GM23338 (cell line): Measurements from ENCODE around the gene SLC8A1. TPM values are rescaled to one million over a fixed set of nuclear protein-coding genes. Genes with fewer than 3 reads are reported as not detected.

Experiments used
- ATAC-seq: fragments of 200-7000 bp; cut with Tn5 transposase; 3 replicates; pipeline ENCODE4 v1.9.1; 2020
- DNase-seq: peaks from one replicate; pipeline ENCODE4 v3.0.0-alpha.2; 2015; ENCODE audit warnings: low spot score
- H2AFZ ChIP-seq: fragments of 200-600 bp; sonication (generic); 2 replicates; pipeline ENCODE4 v1.8.0; 2016; ENCODE audit warnings: antibody characterized with exemption, mild to moderate bottlenecking, moderate library complexity
- H3F3A ChIP-seq: fragments of 200-600 bp; sonication (generic); replicated peaks from 2 replicates; pipeline ENCODE4 v1.8.0; 2017; ENCODE audit warnings: antibody characterized with exemption, mixed run types, low read depth
- H3K27ac ChIP-seq: fragments of 200-600 bp; sonication (generic); 2 replicates; pipeline ENCODE4 v1.6.1; 2016; ENCODE audit warnings: low read depth
- H3K27me3 ChIP-seq: fragments of 200-600 bp; sonication (generic); 2 replicates; pipeline ENCODE4 v1.8.0; 2016; ENCODE audit warnings: mild to moderate bottlenecking, mixed run types, moderate library complexity; ENCODE audit not compliant: insufficient read depth
- H3K36me3 ChIP-seq: fragments of 200-600 bp; sonication (generic); 2 replicates; pipeline ENCODE4 v1.8.0; 2016; ENCODE audit warnings: mild to moderate bottlenecking; ENCODE audit not compliant: insufficient read depth
- H3K4me1 ChIP-seq: fragments of 200-600 bp; sonication (generic); 2 replicates; pipeline ENCODE4 v1.8.0; 2016; ENCODE audit warnings: mild to moderate bottlenecking, moderate library complexity; ENCODE audit not compliant: insufficient read depth
- H3K4me2 ChIP-seq: fragments of 200-600 bp; sonication (generic); 2 replicates; pipeline ENCODE4 v1.7.1; 2017; ENCODE audit warnings: mixed run types
- H3K4me3 ChIP-seq: fragments of 200-600 bp; sonication (generic); 2 replicates; pipeline ENCODE4 v1.6.1; 2016; ENCODE audit warnings: mixed run types
- H3K79me2 ChIP-seq: fragments of 200-600 bp; sonication (generic); replicated peaks from 2 replicates; pipeline ENCODE4 v1.8.0; 2017; ENCODE audit warnings: mild to moderate bottlenecking; ENCODE audit not compliant: insufficient read depth
- H3K9me2 ChIP-seq: fragments of 200-600 bp; sonication (generic); 2 replicates; pipeline ENCODE4 v1.8.0; 2017; ENCODE audit not compliant: insufficient read depth
- H4K20me1 ChIP-seq: fragments of 200-600 bp; sonication (generic); replicated peaks from 2 replicates; pipeline ENCODE4 v1.8.0; 2017; ENCODE audit warnings: mild to moderate bottlenecking; ENCODE audit not compliant: insufficient read depth
- H3K27ac Mint-ChIP-seq: 2 replicates; pipeline ENCODE4 v1.8.0; 2020; ENCODE audit warnings: inconsistent platforms, mild to moderate bottlenecking, moderate library complexity, mixed read lengths
- H3K27me3 Mint-ChIP-seq: 3 replicates; pipeline ENCODE4 v1.8.0; 2022; ENCODE audit warnings: low read depth, mild to moderate bottlenecking, moderate library complexity, mixed read lengths, inconsistent platforms; ENCODE audit not compliant: insufficient read depth, poor library complexity
- H3K36me3 Mint-ChIP-seq: 3 replicates; pipeline ENCODE4 v1.8.0; 2021; ENCODE audit warnings: low read depth, mild to moderate bottlenecking, inconsistent platforms, moderate library complexity, mixed read lengths
- H3K4me1 Mint-ChIP-seq: 3 replicates; pipeline ENCODE4 v1.8.0; 2020; ENCODE audit warnings: mild to moderate bottlenecking, inconsistent platforms, mixed read lengths
- H3K4me3 Mint-ChIP-seq: 3 replicates; pipeline ENCODE4 v1.8.0; 2021; ENCODE audit warnings: moderate library complexity, mild to moderate bottlenecking, inconsistent platforms, mixed read lengths
- H3K9me3 Mint-ChIP-seq: 3 replicates; pipeline ENCODE4 v1.8.0; 2020; ENCODE audit warnings: moderate library complexity, mild to moderate bottlenecking, inconsistent platforms, mixed read lengths
- EZH2 ChIP-seq: fragments of 200-600 bp; sonication (generic); IDR thresholded peaks from one replicate; pipeline ENCODE4 v1.8.0; 2017; ENCODE audit warnings: antibody characterized with exemption, mild to moderate bottlenecking, low read depth; ENCODE audit not compliant: unreplicated experiment
- EZH2phosphoT487 ChIP-seq: fragments of 200-600 bp; sonication (generic); IDR thresholded peaks from one replicate; pipeline ENCODE4 v1.8.1; 2018; ENCODE audit warnings: antibody characterized with exemption; ENCODE audit not compliant: unreplicated experiment
- NANOG ChIP-seq: IDR thresholded peaks from 2 replicates; pipeline ENCODE4 v1.6.1; 2016; ENCODE audit warnings: antibody characterized with exemption, borderline replicate concordance
- POLR2AphosphoS5 ChIP-seq: IDR thresholded peaks from 2 replicates; pipeline ENCODE4 v1.6.1; 2016; ENCODE audit warnings: antibody characterized with exemption, low read depth
- ZNF114 ChIP-seq: fragments of 250-450 bp; sonication (Bioruptor Pico); IDR thresholded peaks from 2 replicates; pipeline ENCODE4 v1.5.0; 2020; ENCODE audit warnings: mild to moderate bottlenecking, moderate library complexity
- ZNF331 ChIP-seq: fragments of 250-450 bp; sonication (Bioruptor Pico); IDR thresholded peaks from 2 replicates; pipeline ENCODE4 v1.5.0; 2020; ENCODE audit warnings: low read depth, mild to moderate bottlenecking, moderate library complexity
- polyA plus RNA-seq: library from polyadenylated mRNA; unstranded; fragments of >200 nt; fragmentation: Nextera tagmentation; extraction: Ambion mirVana; gene quantifications from 2 replicates; pipeline ENCODE4 v1.2.1, GENCODE V29; 2016
- total RNA-seq: library from RNA; depleted of rRNA; stranded (reverse); fragments of >200 nt; shearing (Covaris generic); gene quantifications from 2 replicates; pipeline ENCODE4 v1.2.3, GENCODE V29; 2014
- TF ChIP-seq, protein P1 (sequence below): fragments of 250-450 bp; sonication (Bioruptor Pico); IDR thresholded peaks from 2 replicates; pipeline ENCODE4 v1.5.0; 2020; ENCODE audit warnings: mild to moderate bottlenecking, moderate library complexity
- TF ChIP-seq, protein P2 (sequence below), 2 experiments: fragments of 200-600 bp in 1 of 2; sonication (generic) in 1 of 2; conservative IDR thresholded peaks; 2 replicates each; pipeline versions ENCODE4 v1.5.1 to v1.6.1; 2016 to 2017; ENCODE audit warnings: antibody characterized with exemption in 2 of 2, low read depth in 2 of 2, mild to moderate bottlenecking in 2 of 2, moderate library complexity in 1 of 2
- TF ChIP-seq, protein P3 (sequence below): IDR thresholded peaks from one replicate; pipeline ENCODE4 v1.6.1; 2018; ENCODE audit warnings: antibody characterized with exemption; ENCODE audit not compliant: unreplicated experiment

The SLC8A1 gene
- total and polyA plus RNA-seq, 2 experiments from 2014 or later: 2.5 to 3.3 TPM

DNA sequence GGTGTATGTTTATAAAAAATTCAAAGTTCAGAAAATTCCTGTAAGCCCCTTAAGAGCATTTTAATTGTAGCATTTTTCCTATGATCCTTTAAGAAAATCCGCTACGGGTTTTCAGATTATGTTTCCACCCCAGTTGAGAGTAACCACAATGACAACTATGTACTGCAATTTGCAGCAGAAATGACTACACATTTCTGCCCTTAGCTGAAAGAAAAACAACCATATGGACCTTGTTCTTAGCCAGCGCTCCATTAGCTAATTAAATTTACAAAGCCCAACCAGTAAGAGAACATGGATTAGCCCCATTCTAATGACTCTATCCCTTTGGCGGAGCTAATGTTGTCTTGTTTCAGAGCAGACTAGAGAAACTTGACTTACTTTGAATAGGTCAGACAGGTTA lies 247.6 kb downstream of the SLC8A1 start:
- Histone ChIP-seq H3K79me2 (no peaks in the 10 kb centered on the region), H3K4me2 (no peak overlapping the region), H3K4me3 (no peak overlapping the region), H3K36me3 (no peaks in the 10 kb centered on the region), H4K20me1 (no peaks in the 10 kb centered on the region), H3F3A (no peaks in the 10 kb centered on the region), H2AFZ (no peak overlapping the region), H3K4me1 (peaks cover 4% of the 10 kb centered on the region; the same call in 1 of the 2 replicates), H3K27ac (no peak overlapping the region), H3K27me3 (no peaks in the 10 kb centered on the region), H3K9me2 (peaks cover 9% of the 10 kb centered on the region)
- peaks cover 2% of the 10 kb centered on the region for H3K27me3 Mint-ChIP-seq
- no peak for ATAC-seq
- peaks cover 9% of the 10 kb centered on the region for H3K4me1 Mint-ChIP-seq
- no peak overlapping the region for H3K27ac Mint-ChIP-seq
- H3K36me3 Mint-ChIP-seq: peaks cover 3% of the 10 kb centered on the region; the same call in 1 of the 3 replicates
- no peak for TF ChIP-seq EZH2
- TF ChIP-seq ZNF114 (CRISPR knock-in tag): no peak
- TF ChIP-seq ZNF331 (CRISPR knock-in tag): no peak
- TF ChIP-seq, protein P1, sequence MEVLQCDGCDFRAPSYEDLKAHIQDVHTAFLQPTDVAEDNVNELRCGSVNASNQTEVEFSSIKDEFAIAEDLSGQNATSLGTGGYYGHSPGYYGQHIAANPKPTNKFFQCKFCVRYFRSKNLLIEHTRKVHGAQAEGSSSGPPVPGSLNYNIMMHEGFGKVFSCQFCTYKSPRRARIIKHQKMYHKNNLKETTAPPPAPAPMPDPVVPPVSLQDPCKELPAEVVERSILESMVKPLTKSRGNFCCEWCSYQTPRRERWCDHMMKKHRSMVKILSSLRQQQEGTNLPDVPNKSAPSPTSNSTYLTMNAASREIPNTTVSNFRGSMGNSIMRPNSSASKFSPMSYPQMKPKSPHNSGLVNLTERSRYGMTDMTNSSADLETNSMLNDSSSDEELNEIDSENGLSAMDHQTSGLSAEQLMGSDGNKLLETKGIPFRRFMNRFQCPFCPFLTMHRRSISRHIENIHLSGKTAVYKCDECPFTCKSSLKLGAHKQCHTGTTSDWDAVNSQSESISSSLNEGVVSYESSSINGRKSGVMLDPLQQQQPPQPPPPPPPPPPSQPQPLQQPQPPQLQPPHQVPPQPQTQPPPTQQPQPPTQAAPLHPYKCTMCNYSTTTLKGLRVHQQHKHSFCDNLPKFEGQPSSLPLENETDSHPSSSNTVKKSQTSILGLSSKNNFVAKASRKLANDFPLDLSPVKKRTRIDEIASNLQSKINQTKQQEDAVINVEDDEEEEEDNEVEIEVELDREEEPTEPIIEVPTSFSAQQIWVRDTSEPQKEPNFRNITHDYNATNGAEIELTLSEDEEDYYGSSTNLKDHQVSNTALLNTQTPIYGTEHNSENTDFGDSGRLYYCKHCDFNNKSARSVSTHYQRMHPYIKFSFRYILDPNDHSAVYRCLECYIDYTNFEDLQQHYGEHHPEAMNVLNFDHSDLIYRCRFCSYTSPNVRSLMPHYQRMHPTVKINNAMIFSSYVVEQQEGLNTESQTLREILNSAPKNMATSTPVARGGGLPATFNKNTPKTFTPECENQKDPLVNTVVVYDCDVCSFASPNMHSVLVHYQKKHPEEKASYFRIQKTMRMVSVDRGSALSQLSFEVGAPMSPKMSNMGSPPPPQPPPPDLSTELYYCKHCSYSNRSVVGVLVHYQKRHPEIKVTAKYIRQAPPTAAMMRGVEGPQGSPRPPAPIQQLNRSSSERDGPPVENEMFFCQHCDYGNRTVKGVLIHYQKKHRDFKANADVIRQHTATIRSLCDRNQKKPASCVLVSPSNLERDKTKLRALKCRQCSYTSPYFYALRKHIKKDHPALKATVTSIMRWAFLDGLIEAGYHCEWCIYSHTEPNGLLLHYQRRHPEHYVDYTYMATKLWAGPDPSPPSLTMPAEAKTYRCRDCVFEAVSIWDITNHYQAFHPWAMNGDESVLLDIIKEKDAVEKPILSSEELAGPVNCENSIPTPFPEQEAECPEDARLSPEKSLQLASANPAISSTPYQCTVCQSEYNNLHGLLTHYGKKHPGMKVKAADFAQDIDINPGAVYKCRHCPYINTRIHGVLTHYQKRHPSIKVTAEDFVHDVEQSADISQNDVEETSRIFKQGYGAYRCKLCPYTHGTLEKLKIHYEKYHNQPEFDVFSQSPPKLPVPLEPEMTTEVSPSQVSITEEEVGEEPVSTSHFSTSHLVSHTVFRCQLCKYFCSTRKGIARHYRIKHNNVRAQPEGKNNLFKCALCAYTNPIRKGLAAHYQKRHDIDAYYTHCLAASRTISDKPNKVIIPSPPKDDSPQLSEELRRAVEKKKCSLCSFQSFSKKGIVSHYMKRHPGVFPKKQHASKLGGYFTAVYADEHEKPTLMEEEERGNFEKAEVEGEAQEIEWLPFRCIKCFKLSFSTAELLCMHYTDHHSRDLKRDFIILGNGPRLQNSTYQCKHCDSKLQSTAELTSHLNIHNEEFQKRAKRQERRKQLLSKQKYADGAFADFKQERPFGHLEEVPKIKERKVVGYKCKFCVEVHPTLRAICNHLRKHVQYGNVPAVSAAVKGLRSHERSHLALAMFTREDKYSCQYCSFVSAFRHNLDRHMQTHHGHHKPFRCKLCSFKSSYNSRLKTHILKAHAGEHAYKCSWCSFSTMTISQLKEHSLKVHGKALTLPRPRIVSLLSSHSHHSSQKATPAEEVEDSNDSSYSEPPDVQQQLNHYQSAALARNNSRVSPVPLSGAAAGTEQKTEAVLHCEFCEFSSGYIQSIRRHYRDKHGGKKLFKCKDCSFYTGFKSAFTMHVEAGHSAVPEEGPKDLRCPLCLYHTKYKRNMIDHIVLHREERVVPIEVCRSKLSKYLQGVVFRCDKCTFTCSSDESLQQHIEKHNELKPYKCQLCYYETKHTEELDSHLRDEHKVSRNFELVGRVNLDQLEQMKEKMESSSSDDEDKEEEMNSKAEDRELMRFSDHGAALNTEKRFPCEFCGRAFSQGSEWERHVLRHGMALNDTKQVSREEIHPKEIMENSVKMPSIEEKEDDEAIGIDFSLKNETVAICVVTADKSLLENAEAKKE (CRISPR knock-in tag): no peak
- no peak overlapping the region for H3K4me3 Mint-ChIP-seq
- no peak for DNase-seq
- peaks cover 4% of the 10 kb centered on the region; the same call in 1 of the 3 replicates for H3K9me3 Mint-ChIP-seq

DNA sequence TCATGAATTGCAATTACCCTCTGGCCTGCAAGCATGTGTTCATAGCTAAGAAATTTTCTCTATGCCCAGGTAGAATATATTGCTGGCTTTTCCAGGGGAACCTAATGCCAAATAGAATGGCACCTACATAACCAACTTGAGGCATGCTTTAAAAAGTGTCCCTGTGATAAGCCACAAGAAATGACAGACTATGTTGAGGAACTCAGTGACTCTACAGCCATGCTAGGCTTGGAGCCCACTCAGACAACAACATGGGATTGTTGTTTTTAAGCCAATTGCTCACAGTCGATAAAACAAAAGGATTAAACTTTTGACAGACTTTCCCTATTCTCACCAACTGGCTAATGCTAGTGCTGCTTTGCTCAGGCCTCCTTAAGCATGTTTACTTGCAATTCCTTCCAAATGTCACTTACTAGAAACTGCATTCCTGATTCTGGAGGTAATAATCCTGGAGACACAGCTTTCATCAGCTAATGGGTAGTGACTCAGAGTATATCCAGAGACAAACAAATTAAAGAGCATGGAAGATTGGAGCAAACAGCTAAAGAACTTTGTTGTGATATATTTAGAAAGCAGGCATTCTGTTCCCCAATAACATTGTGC lies 249.0 kb downstream of the SLC8A1 start:
- peaks cover 3% of the 10 kb centered on the region; the same call in 1 of the 3 replicates for H3K36me3 Mint-ChIP-seq
- DNase-seq (no peak), ATAC-seq (no peak)
- H3K27me3 Mint-ChIP-seq: peaks cover 2% of the 10 kb centered on the region
- H3K27ac Mint-ChIP-seq: no peak overlapping the region
- Histone ChIP-seq H3K4me3 (no peak overlapping the region), H2AFZ (no peak overlapping the region), H3K4me2 (no peak overlapping the region), H3F3A (no peaks in the 10 kb centered on the region), H3K27ac (no peak overlapping the region), H3K9me2 (peaks cover 4% of the 10 kb centered on the region; the same call in 1 of the 2 replicates), H3K79me2 (no peaks in the 10 kb centered on the region), H3K4me1 (no peaks in the 10 kb centered on the region), H3K36me3 (no peaks in the 10 kb centered on the region), H4K20me1 (no peaks in the 10 kb centered on the region), H3K27me3 (no peaks in the 10 kb centered on the region)
- H3K4me3 Mint-ChIP-seq: no peak overlapping the region
- peaks cover 5% of the 10 kb centered on the region for H3K4me1 Mint-ChIP-seq
- H3K9me3 Mint-ChIP-seq: peaks cover 4% of the 10 kb centered on the region; the same call in 1 of the 3 replicates
- TF ChIP-seq EZH2phosphoT487 (no peak), ZNF114 (CRISPR knock-in tag) (no peak), NANOG (no peak), POLR2AphosphoS5 (no peak)
- TF ChIP-seq, protein P2, sequence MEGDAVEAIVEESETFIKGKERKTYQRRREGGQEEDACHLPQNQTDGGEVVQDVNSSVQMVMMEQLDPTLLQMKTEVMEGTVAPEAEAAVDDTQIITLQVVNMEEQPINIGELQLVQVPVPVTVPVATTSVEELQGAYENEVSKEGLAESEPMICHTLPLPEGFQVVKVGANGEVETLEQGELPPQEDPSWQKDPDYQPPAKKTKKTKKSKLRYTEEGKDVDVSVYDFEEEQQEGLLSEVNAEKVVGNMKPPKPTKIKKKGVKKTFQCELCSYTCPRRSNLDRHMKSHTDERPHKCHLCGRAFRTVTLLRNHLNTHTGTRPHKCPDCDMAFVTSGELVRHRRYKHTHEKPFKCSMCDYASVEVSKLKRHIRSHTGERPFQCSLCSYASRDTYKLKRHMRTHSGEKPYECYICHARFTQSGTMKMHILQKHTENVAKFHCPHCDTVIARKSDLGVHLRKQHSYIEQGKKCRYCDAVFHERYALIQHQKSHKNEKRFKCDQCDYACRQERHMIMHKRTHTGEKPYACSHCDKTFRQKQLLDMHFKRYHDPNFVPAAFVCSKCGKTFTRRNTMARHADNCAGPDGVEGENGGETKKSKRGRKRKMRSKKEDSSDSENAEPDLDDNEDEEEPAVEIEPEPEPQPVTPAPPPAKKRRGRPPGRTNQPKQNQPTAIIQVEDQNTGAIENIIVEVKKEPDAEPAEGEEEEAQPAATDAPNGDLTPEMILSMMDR (conservative IDR thresholded peaks at IDR 0.05; ENCODE audit: low read depth in 2 of 2): no peak
- TF ChIP-seq, protein P3, sequence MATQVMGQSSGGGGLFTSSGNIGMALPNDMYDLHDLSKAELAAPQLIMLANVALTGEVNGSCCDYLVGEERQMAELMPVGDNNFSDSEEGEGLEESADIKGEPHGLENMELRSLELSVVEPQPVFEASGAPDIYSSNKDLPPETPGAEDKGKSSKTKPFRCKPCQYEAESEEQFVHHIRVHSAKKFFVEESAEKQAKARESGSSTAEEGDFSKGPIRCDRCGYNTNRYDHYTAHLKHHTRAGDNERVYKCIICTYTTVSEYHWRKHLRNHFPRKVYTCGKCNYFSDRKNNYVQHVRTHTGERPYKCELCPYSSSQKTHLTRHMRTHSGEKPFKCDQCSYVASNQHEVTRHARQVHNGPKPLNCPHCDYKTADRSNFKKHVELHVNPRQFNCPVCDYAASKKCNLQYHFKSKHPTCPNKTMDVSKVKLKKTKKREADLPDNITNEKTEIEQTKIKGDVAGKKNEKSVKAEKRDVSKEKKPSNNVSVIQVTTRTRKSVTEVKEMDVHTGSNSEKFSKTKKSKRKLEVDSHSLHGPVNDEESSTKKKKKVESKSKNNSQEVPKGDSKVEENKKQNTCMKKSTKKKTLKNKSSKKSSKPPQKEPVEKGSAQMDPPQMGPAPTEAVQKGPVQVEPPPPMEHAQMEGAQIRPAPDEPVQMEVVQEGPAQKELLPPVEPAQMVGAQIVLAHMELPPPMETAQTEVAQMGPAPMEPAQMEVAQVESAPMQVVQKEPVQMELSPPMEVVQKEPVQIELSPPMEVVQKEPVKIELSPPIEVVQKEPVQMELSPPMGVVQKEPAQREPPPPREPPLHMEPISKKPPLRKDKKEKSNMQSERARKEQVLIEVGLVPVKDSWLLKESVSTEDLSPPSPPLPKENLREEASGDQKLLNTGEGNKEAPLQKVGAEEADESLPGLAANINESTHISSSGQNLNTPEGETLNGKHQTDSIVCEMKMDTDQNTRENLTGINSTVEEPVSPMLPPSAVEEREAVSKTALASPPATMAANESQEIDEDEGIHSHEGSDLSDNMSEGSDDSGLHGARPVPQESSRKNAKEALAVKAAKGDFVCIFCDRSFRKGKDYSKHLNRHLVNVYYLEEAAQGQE: no peak
